Endothelial cell (in vitro differentiated cells): ENCODE measurements around the gene LCN9. TPM values are rescaled to one million over a fixed set of nuclear protein-coding genes. Genes with fewer than 3 reads are reported as not detected.

ENCODE experiments used
- DNase-seq: peaks from one replicate; pipeline ENCODE4 v3.0.0; 2021; ENCODE audit warnings: low spot score
- H3K27ac Mint-ChIP-seq: one replicate; pipeline ENCODE4 v1.8.0; 2021; ENCODE audit warnings: mixed read lengths, inconsistent platforms; ENCODE audit not compliant: unreplicated experiment
- H3K27me3 Mint-ChIP-seq: one replicate; pipeline ENCODE4 v1.8.0; 2021; ENCODE audit warnings: mild to moderate bottlenecking, moderate library complexity, mixed read lengths, inconsistent platforms; ENCODE audit not compliant: unreplicated experiment
- H3K36me3 Mint-ChIP-seq: one replicate; pipeline ENCODE4 v1.8.0; 2021; ENCODE audit warnings: mild to moderate bottlenecking, low read depth, mixed read lengths, inconsistent platforms; ENCODE audit not compliant: unreplicated experiment
- H3K4me1 Mint-ChIP-seq: one replicate; pipeline ENCODE4 v1.8.0; 2021; ENCODE audit warnings: mild to moderate bottlenecking, mixed read lengths, inconsistent platforms; ENCODE audit not compliant: unreplicated experiment
- H3K4me3 Mint-ChIP-seq: one replicate; pipeline ENCODE4 v1.8.0; 2021; ENCODE audit warnings: mild to moderate bottlenecking, mixed read lengths, inconsistent platforms; ENCODE audit not compliant: unreplicated experiment
- H3K9me3 Mint-ChIP-seq: one replicate; pipeline ENCODE4 v1.8.0; 2021; ENCODE audit warnings: mixed read lengths, inconsistent platforms; ENCODE audit not compliant: unreplicated experiment
- total RNA-seq: library from RNA; stranded (reverse); fragmentation: NEBNext Ultra II Directional; extraction: Animal tissue kit (Norgen Biotek cat#: 25700); gene quantifications from one replicate; pipeline ENCODE4 v1.2.1, GENCODE V29; 2021; ENCODE audit not compliant: unreplicated experiment
- TF ChIP-seq, protein P1 (sequence below): fragments of 200-600 bp; sonication (generic); IDR thresholded peaks from one replicate; pipeline ENCODE4 v1.5.0; 2021; ENCODE audit warnings: antibody characterized with exemption; ENCODE audit not compliant: unreplicated experiment

Gene LCN9
- total RNA-seq, 1 donor from 2014 or later = not detected

DNA sequence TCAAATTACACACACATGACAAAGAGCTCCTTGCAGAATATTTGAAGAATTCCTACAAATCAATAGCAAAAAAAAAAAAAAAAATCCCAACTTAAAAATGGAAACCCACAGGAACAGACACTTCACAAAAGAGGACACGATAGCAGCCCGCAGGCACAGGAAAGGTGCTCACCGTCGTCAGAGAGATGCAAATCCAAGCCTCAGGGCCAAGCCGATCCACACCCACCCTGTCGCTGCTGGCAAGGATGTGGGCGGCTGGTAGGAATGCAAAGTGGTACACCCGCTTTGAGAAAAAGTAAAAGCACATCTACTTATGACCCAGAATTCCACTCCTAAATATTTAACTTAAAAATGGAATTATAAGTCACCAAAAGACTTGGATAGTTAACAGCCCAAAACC is 10.8 kb downstream of the LCN9 start:
- no peaks in the 10 kb centered on the region for H3K4me1 Mint-ChIP-seq
- peaks cover 10% of the 10 kb centered on the region for H3K27me3 Mint-ChIP-seq
- H3K27ac Mint-ChIP-seq = no peak overlapping the region
- DNase-seq = no peak
- no peak overlapping the region for H3K4me3 Mint-ChIP-seq
- TF ChIP-seq, protein P1, sequence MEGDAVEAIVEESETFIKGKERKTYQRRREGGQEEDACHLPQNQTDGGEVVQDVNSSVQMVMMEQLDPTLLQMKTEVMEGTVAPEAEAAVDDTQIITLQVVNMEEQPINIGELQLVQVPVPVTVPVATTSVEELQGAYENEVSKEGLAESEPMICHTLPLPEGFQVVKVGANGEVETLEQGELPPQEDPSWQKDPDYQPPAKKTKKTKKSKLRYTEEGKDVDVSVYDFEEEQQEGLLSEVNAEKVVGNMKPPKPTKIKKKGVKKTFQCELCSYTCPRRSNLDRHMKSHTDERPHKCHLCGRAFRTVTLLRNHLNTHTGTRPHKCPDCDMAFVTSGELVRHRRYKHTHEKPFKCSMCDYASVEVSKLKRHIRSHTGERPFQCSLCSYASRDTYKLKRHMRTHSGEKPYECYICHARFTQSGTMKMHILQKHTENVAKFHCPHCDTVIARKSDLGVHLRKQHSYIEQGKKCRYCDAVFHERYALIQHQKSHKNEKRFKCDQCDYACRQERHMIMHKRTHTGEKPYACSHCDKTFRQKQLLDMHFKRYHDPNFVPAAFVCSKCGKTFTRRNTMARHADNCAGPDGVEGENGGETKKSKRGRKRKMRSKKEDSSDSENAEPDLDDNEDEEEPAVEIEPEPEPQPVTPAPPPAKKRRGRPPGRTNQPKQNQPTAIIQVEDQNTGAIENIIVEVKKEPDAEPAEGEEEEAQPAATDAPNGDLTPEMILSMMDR = no peak
- no peaks in the 10 kb centered on the region for H3K9me3 Mint-ChIP-seq
- H3K36me3 Mint-ChIP-seq = peaks cover 4% of the 10 kb centered on the region

DNA sequence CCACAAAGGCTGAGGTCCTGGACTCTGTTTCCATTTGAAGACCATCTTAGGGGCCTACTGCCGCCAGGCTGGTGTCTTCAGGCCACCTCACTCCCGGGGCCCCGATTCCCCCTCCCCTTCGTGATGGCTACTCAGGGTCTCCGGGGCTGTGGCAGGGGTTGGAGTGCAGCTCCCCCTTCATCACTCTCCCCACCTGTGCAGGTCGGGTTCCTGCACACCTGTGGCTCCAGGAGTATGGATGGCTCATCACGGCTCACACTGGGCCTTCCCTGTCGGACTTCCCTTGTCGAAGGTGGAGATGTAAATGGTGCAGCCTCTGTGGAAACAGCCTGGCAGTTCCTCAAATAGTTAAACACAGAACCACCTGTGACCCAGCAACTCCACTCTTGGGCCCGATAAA is 11.9 kb downstream of the LCN9 start:
- H3K27me3 Mint-ChIP-seq = peaks cover 8% of the 10 kb centered on the region
- no peak for DNase-seq
- H3K27ac Mint-ChIP-seq = no peak overlapping the region
- no peaks in the 10 kb centered on the region for H3K9me3 Mint-ChIP-seq
- no peak overlapping the region for H3K4me3 Mint-ChIP-seq
- TF ChIP-seq, protein P1 = no peak
- H3K36me3 Mint-ChIP-seq = no peaks in the 10 kb centered on the region
- no peaks in the 10 kb centered on the region for H3K4me1 Mint-ChIP-seq

DNA sequence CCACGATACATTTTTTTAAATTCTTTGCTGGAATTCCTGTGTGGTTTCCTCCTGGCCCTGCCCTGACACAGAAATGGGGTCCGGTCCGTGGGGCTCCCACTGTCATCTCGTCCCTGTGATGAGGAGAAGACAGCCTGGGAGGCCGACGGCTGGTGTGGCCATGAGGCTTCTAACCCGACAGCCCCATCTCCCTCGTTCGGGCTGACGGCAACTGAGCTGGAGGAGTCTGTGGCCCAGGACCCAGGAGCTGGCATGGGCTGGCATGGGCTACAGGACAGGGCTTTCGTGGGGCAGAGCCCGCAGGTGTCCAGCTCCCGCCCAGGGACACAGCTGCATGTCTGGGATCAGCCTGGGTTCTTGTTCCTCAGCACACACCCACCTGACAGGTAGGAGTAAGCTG is 13.8 kb downstream of the LCN9 start:
- H3K4me1 Mint-ChIP-seq = no peaks in the 10 kb centered on the region
- TF ChIP-seq, protein P1 = no peak
- no peaks in the 10 kb centered on the region for H3K36me3 Mint-ChIP-seq

DNA sequence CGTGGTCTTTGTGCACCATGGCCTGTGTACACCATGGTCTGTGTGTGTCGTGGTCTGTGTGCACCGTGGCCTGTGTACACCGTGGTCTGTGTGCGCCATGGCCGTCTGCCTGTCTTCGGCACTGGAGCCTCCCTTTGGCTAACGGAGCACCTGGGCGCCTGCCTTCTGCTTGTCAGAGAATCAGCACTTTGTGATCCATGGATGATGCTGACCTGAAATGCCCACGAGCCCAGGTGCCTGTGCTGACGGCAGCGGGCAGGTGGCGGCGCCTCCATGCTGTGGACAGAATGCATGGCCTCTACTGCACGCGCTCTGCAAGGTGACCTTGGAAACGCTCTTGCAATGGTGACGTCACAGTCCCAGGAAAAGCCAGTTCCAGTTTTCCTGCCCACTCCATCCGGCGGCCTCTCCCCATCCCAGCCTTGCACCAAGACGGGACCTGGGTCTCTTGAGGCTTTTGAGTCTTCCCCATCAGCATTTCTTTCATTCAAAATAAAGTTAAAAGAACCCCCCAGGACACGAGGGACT is 14.6 kb downstream of the LCN9 start:
- TF ChIP-seq, protein P1 = no peak
- no peaks in the 10 kb centered on the region for H3K9me3 Mint-ChIP-seq
- no peak overlapping the region for H3K4me3 Mint-ChIP-seq
- H3K36me3 Mint-ChIP-seq = no peaks in the 10 kb centered on the region
- no peak for DNase-seq
- no peak overlapping the region for H3K27ac Mint-ChIP-seq
- no peaks in the 10 kb centered on the region for H3K4me1 Mint-ChIP-seq
- peaks cover 13% of the 10 kb centered on the region for H3K27me3 Mint-ChIP-seq

More for the DNA sequence above, 13.8 kb downstream of the LCN9 start:
- Mint-ChIP-seq H3K4me3 (no peak overlapping the region), H3K27ac (no peak overlapping the region), H3K9me3 (no peaks in the 10 kb centered on the region), H3K27me3 (peaks cover 13% of the 10 kb centered on the region)
- DNase-seq = no peak

DNA sequence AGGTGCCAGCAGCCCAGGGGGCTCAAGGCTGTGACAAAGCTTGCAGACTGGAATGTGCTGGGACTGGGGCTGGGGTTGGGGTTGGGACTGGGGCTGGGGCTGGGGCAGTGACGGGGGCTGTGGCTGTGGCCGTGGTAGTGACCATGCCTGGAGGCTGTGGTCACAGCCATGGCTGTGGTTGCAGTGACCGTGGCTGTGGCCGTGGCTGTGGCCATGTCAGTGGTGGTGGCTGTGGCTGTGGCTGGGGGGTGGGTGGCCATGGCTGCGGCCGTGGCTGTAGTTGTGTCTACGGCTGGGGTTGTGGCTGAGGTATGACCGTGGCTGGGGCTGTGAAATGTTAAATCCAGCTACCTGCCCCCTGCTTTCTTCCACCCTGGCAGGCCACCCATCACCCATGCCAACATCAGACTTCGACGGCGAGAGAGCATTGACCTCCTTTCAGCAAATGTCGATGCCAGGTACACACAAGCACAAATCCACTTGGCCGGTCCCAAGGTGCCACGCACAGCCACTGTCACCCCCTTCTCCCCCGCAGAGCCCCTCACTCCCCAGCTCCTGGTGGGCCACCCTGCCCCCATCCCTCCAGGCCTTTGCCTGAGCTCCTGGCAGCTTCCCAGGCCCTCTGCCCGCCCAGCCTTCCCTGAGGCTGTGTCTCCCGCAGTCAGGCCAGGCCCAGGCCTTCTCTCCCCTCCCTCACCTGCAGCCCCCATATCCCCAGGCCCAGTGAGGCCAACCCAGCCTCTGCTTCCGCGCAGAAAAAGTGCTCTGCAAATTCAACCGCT is 15.3 kb downstream of the LCN9 start:
- TF ChIP-seq, protein P1 = no peak
- Mint-ChIP-seq H3K9me3 (no peaks in the 10 kb centered on the region), H3K27ac (no peak overlapping the region), H3K4me3 (no peak overlapping the region), H3K36me3 (no peaks in the 10 kb centered on the region), H3K4me1 (no peaks in the 10 kb centered on the region), H3K27me3 (peaks cover 13% of the 10 kb centered on the region)
- no peak for DNase-seq
